A673 (cell line): ENCODE data around the gene DGKQ. TPM values are rescaled to one million over a fixed set of nuclear protein-coding genes. Genes with fewer than 3 reads are reported as not detected.

ENCODE experiments used
- Bru-seq: library from RNA; stranded (reverse); fragments of 400-500 nt; gene quantifications from one replicate; lab custom pipeline; 2021; lab: Mats Ljungman, UMichigan
- BruChase-seq, 2 experiments: library from RNA; stranded (reverse); fragments of 400-500 nt; gene quantifications; one replicate each; lab custom pipeline; 2021; lab: Mats Ljungman, UMichigan
- BruUV-seq: library from RNA; stranded (reverse); fragments of 400-500 nt; replicated peaks from 2 replicates; lab custom pipeline; 2021; lab: Mats Ljungman, UMichigan
- CTCF ChIA-PET: fragments of 300-600 bp; sonication (Branson Sonifier 250); formaldehyde crosslinking; loops from one replicate; lab custom pipeline; 2022; ENCODE audit warnings: antibody characterized with exemption; lab: Charles Lee
- POLR2A ChIA-PET: fragments of 300-600 bp; sonication (Branson Sonifier 250); formaldehyde crosslinking; loops from one replicate; lab custom pipeline; 2022; ENCODE audit warnings: antibody characterized with exemption; ENCODE audit not compliant: low non-redundant PET; lab: Charles Lee
- DNase-seq: peaks from one replicate; pipeline ENCODE4 v3.0.0-alpha.2; 2015; ENCODE audit warnings: low spot score
- H3K27ac ChIP-seq: fragments of 200-600 bp; sonication (generic); 2 replicates; pipeline ENCODE4 v1.5.1; 2016; ENCODE audit warnings: mixed run types, low read depth, mild to moderate bottlenecking, mixed read lengths, antibody characterized with exemption, low read length; ENCODE audit not compliant: poor library complexity, severe bottlenecking
- H3K27me3 ChIP-seq: fragments of 200-600 bp; sonication (generic); replicated peaks from 2 replicates; pipeline ENCODE4 v1.6.1; 2017; ENCODE audit warnings: mixed run types, low read depth, mild to moderate bottlenecking, mixed read lengths, antibody characterized with exemption, low read length; ENCODE audit not compliant: insufficient read depth, poor library complexity
- H3K36me3 ChIP-seq: fragments of 200-600 bp; sonication (generic); 2 replicates; pipeline ENCODE4 v1.6.1; 2016; ENCODE audit warnings: mixed run types, mild to moderate bottlenecking, mixed read lengths, antibody characterized with exemption, low read length; ENCODE audit not compliant: insufficient read depth, poor library complexity, severe bottlenecking
- H3K4me1 ChIP-seq: fragments of 200-600 bp; sonication (generic); 2 replicates; pipeline ENCODE4 v1.6.1; 2017; ENCODE audit warnings: mixed run types, mild to moderate bottlenecking, mixed read lengths, antibody characterized with exemption, low read length; ENCODE audit not compliant: insufficient read depth, poor library complexity, severe bottlenecking
- H3K4me3 ChIP-seq: fragments of 200-600 bp; sonication (generic); 2 replicates; pipeline ENCODE4 v1.5.1; 2016; ENCODE audit warnings: low read depth, mixed run types, mild to moderate bottlenecking, mixed read lengths, low read length; ENCODE audit not compliant: poor library complexity, severe bottlenecking
- H3K9me3 ChIP-seq: fragments of 200-600 bp; sonication (generic); 2 replicates; pipeline ENCODE4 v1.6.1; 2016; ENCODE audit warnings: mixed run types, low read depth, mild to moderate bottlenecking, mixed read lengths, antibody characterized with exemption, low read length; ENCODE audit not compliant: poor library complexity, severe bottlenecking
- EZH2 ChIP-seq: fragments of 200-600 bp; sonication (generic); IDR thresholded peaks from 2 replicates; pipeline ENCODE4 v1.6.1; 2017; ENCODE audit warnings: borderline replicate concordance, low read depth, mild to moderate bottlenecking, mixed read lengths, antibody characterized with exemption, low read length; ENCODE audit not compliant: poor library complexity, severe bottlenecking
- intact Hi-C: fragments of 100-400 bp; cut with micrococcal nuclease; formaldehyde crosslinking; loops from one replicate; pipeline ENCODE4 v1.10.0; 2022; ENCODE audit not compliant: unreplicated experiment
- long read RNA-seq: library from polyadenylated mRNA; stranded (forward); transcript quantifications from one replicate; pipeline ENCODE4 v2.0.0, GENCODE V29; 2022
- total RNA-seq: library from RNA; stranded (reverse); gene quantifications from 2 replicates; pipeline ENCODE4 v1.2.3, GENCODE V29; 2021
- TF ChIP-seq, protein P1 (sequence below): fragments of 300-800, 200-600 bp; sonication (generic); conservative IDR thresholded peaks from 2 replicates; pipeline ENCODE4 v1.5.1; 2017; ENCODE audit warnings: low read depth, mild to moderate bottlenecking, antibody characterized with exemption, low read length, moderate library complexity, mixed read lengths

Gene DGKQ
- 8.8 and 10.8 TPM in 2 replicates for total RNA-seq
- percentile 36 among the genes with signal in this experiment for Bru-seq, nascent RNA
- BruChase-seq, experiment 1, labeled RNA remaining after a 2-hour chase = percentile 47 among the genes with signal in this experiment
- BruChase-seq, experiment 2, labeled RNA remaining after a 6-hour chase = percentile 52 among the genes with signal in this experiment
- long read RNA-seq, full-length matches to known transcripts = 10 of 30 reads
- long read RNA-seq, partial matches to known transcripts = 6 of 30 reads
- long read RNA-seq, other reads (novel, unspliced or antisense) = 14 of 30 reads

GRCh38 chr4:973431-974397 is at the start of gene DGKQ:
Gene DGKQ, minus strand, starts transcription at chr4:973569. Its CDS starts 87 bp downstream, at chr4:973482.
- BruUV-seq = no TSS peak
- H3K4me1 ChIP-seq = peaks cover under 1% of the 10 kb centered on the region
- intact Hi-C loops = no loop called here
- POLR2A ChIA-PET = no interaction called here
- H3K36me3 ChIP-seq = no peaks in the 10 kb centered on the region
- peak; percentile 85 for DNase-seq
- CTCF ChIA-PET = no interaction called here
- H3K27me3 ChIP-seq = no peaks in the 10 kb centered on the region
- H3K9me3 ChIP-seq = no peaks in the 10 kb centered on the region
- TF ChIP-seq, protein P1, sequence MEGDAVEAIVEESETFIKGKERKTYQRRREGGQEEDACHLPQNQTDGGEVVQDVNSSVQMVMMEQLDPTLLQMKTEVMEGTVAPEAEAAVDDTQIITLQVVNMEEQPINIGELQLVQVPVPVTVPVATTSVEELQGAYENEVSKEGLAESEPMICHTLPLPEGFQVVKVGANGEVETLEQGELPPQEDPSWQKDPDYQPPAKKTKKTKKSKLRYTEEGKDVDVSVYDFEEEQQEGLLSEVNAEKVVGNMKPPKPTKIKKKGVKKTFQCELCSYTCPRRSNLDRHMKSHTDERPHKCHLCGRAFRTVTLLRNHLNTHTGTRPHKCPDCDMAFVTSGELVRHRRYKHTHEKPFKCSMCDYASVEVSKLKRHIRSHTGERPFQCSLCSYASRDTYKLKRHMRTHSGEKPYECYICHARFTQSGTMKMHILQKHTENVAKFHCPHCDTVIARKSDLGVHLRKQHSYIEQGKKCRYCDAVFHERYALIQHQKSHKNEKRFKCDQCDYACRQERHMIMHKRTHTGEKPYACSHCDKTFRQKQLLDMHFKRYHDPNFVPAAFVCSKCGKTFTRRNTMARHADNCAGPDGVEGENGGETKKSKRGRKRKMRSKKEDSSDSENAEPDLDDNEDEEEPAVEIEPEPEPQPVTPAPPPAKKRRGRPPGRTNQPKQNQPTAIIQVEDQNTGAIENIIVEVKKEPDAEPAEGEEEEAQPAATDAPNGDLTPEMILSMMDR = no peak
- TF ChIP-seq EZH2 = no peak
- H3K27ac ChIP-seq = no peak within 1 kb of the TSS
- H3K4me3 ChIP-seq = peak within 1 kb of the TSS; percentile 76

DNA sequence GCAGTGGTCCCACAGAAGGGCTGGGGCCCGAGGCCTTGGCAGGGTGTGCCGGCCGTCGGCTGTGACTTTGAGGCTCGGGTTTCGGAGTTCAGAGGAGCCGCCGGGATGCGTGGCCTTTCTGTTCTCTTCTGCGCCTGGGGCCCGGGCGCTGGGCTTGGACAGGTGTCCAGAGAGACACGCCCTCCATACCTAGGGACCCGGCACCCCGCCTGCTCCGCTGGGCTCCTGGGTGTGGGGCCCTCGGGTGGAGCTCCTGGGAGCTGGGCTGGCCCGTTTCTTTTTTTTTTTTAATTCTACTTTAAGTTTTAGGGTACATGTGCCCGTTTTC is 49.3 kb upstream of the DGKQ start:
- Histone ChIP-seq H3K4me1 (peaks cover 7% of the 10 kb centered on the region), H3K36me3 (peaks cover 6% of the 10 kb centered on the region), H3K27ac (no peak overlapping the region), H3K27me3 (no peaks in the 10 kb centered on the region), H3K4me3 (no peak overlapping the region), H3K9me3 (no peaks in the 10 kb centered on the region)
- intact Hi-C loops = no loop called here
- CTCF ChIA-PET = no interaction called here
- POLR2A ChIA-PET = no interaction called here
- BruUV-seq = no TSS peak
- TF ChIP-seq, protein P1 = no peak
- TF ChIP-seq EZH2 = no peak
- DNase-seq = no peak

GRCh38 chr4:1022051-1022738 is 48.8 kb upstream of the DGKQ start:
- intact Hi-C loops = no loop called here
- CTCF ChIA-PET = no interaction called here
- Histone ChIP-seq H3K4me1 (peaks cover 7% of the 10 kb centered on the region), H3K27ac (no peak overlapping the region), H3K36me3 (peaks cover 6% of the 10 kb centered on the region), H3K4me3 (no peak overlapping the region), H3K27me3 (no peaks in the 10 kb centered on the region), H3K9me3 (no peaks in the 10 kb centered on the region)
- TF ChIP-seq EZH2 = no peak
- TF ChIP-seq, protein P1 = no peak
- no TSS peak for BruUV-seq
- no peak for DNase-seq
- POLR2A ChIA-PET = interaction anchor here (0.5 kb wide), 1 partner anchor 178 kb away, joined by 7 read pairs; no protein-coding TSS in a partner anchor
